Activated naive CD8-positive, alpha-beta T cell treated with anti-CD3 and anti-CD28 coated beads, Interleukin-2, amount 10 ng/mL, durations not matched to agents 7 days and 5 days (primary cell): ENCODE results near the gene TRIM44. TPM values are rescaled to one million over a fixed set of nuclear protein-coding genes. Genes with fewer than 3 reads are reported as not detected.
"Not testable (repeated sequence)": the region's sequence is repeated elsewhere in the genome, so short reads cannot be mapped to it uniquely, and the experiment has no call there.

ENCODE experiments used
- ATAC-seq: fragments of 150-1000 bp; cut with Tn5 transposase; one replicate; pipeline ENCODE4 v1.10.0; 2021; ENCODE audit warnings: low read depth, moderate library complexity
- POLR2A ChIA-PET: fragments of 350-600 bp; sonication (Branson Sonifier 250); formaldehyde crosslinking; loops from one replicate; lab custom pipeline; 2021; ENCODE audit warnings: antibody characterized with exemption; lab: Charles Lee
- DNase-seq: peaks from one replicate; pipeline ENCODE4 v3.0.0; 2021
- H3K27ac Mint-ChIP-seq: one replicate; pipeline ENCODE4 v1.8.0; 2022; ENCODE audit warnings: mild to moderate bottlenecking, mixed read lengths
- H3K27me3 Mint-ChIP-seq: one replicate; pipeline ENCODE4 v1.8.0; 2022; ENCODE audit warnings: mild to moderate bottlenecking, moderate library complexity, mixed read lengths
- H3K36me3 Mint-ChIP-seq: one replicate; pipeline ENCODE4 v1.8.0; 2021; ENCODE audit warnings: mild to moderate bottlenecking, mixed read lengths
- H3K4me1 Mint-ChIP-seq: one replicate; pipeline ENCODE4 v1.8.0; 2021; ENCODE audit warnings: mixed read lengths
- H3K4me3 Mint-ChIP-seq: one replicate; pipeline ENCODE4 v1.8.0; 2022; ENCODE audit warnings: mild to moderate bottlenecking, moderate library complexity, mixed read lengths
- H3K9me3 Mint-ChIP-seq: one replicate; pipeline ENCODE4 v1.8.0; 2021; ENCODE audit warnings: mixed read lengths
- total RNA-seq, 2 experiments: library from RNA; stranded (reverse); gene quantifications; one replicate each; pipeline ENCODE4 v1.2.3, GENCODE V29; 2021

The TRIM44 gene
- total RNA-seq, 2 experiments from 2014 or later, result 51.4 to 52.4 TPM

- Mint-ChIP-seq H3K4me1 (no peaks in the 10 kb centered on the region), H3K36me3 (no peaks in the 10 kb centered on the region), H3K27ac (no peak overlapping the region), H3K9me3 (no peaks in the 10 kb centered on the region), H3K4me3 (no peak overlapping the region), H3K27me3 (peaks cover 8% of the 10 kb centered on the region)
- DNase-seq, result no peak
- no peak for ATAC-seq
- POLR2A ChIA-PET, result no interaction called here
Observed at GRCh38 chr11:35647421-35648093, 15.0 kb upstream of the TRIM44 start.

- ATAC-seq (no peak), DNase-seq (no peak)
- H3K4me1 Mint-ChIP-seq, result no peaks in the 10 kb centered on the region
- H3K9me3 Mint-ChIP-seq, result no peaks in the 10 kb centered on the region
- no peaks in the 10 kb centered on the region for H3K36me3 Mint-ChIP-seq
- no peak overlapping the region for H3K27ac Mint-ChIP-seq
- H3K27me3 Mint-ChIP-seq, result peaks cover 19% of the 10 kb centered on the region
- POLR2A ChIA-PET, result no interaction called here
- no peak overlapping the region for H3K4me3 Mint-ChIP-seq
Observed at GRCh38 chr11:35650006-35650405, 12.6 kb upstream of the TRIM44 start.

GRCh38 chr11:35650467-35650866 is 12.1 kb upstream of the TRIM44 start:
- peaks cover 24% of the 10 kb centered on the region for H3K27me3 Mint-ChIP-seq
- no peak overlapping the region for H3K27ac Mint-ChIP-seq
- DNase-seq, result no peak
- no peaks in the 10 kb centered on the region for H3K9me3 Mint-ChIP-seq
- H3K4me3 Mint-ChIP-seq, result no peak overlapping the region
- POLR2A ChIA-PET, result no interaction called here
- H3K36me3 Mint-ChIP-seq, result no peaks in the 10 kb centered on the region
- H3K4me1 Mint-ChIP-seq, result no peaks in the 10 kb centered on the region
- no peak for ATAC-seq

GRCh38 chr11:35651263-35651662 is 11.3 kb upstream of the TRIM44 start:
- ATAC-seq (no peak), DNase-seq (no peak)
- Mint-ChIP-seq H3K4me1 (no peaks in the 10 kb centered on the region), H3K27me3 (peaks cover 27% of the 10 kb centered on the region), H3K36me3 (no peaks in the 10 kb centered on the region), H3K27ac (no peak overlapping the region), H3K4me3 (no peak overlapping the region), H3K9me3 (no peaks in the 10 kb centered on the region)
- POLR2A ChIA-PET, result no interaction called here

GRCh38 chr11:35652786-35653185 is 9.8 kb upstream of the TRIM44 start:
- H3K36me3 Mint-ChIP-seq, H3K4me1 Mint-ChIP-seq, ATAC-seq, H3K9me3 Mint-ChIP-seq, H3K4me3 Mint-ChIP-seq, POLR2A ChIA-PET, H3K27ac Mint-ChIP-seq, DNase-seq: not testable (repeated sequence)
- peaks cover 37% of the 10 kb centered on the region for H3K27me3 Mint-ChIP-seq

- Mint-ChIP-seq H3K36me3 (no peaks in the 10 kb centered on the region), H3K4me3 (no peak overlapping the region), H3K9me3 (no peaks in the 10 kb centered on the region), H3K27ac (no peak overlapping the region), H3K4me1 (no peaks in the 10 kb centered on the region), H3K27me3 (peaks cover 38% of the 10 kb centered on the region)
- POLR2A ChIA-PET, result no interaction called here
- ATAC-seq (no peak), DNase-seq (no peak)
Observed at GRCh38 chr11:35654711-35655110, 7.9 kb upstream of the TRIM44 start.

- H3K9me3 Mint-ChIP-seq, result no peaks in the 10 kb centered on the region
- DNase-seq, result no peak
- H3K4me3 Mint-ChIP-seq, result no peak overlapping the region
- H3K27ac Mint-ChIP-seq, result no peak overlapping the region
- H3K36me3 Mint-ChIP-seq, result no peaks in the 10 kb centered on the region
- no peak for ATAC-seq
- no peaks in the 10 kb centered on the region for H3K4me1 Mint-ChIP-seq
- POLR2A ChIA-PET, result no interaction called here
- peaks cover 38% of the 10 kb centered on the region for H3K27me3 Mint-ChIP-seq
Observed at GRCh38 chr11:35655254-35655653, 7.3 kb upstream of the TRIM44 start.

- no peak overlapping the region for H3K27ac Mint-ChIP-seq
- no peaks in the 10 kb centered on the region for H3K9me3 Mint-ChIP-seq
- H3K36me3 Mint-ChIP-seq, result no peaks in the 10 kb centered on the region
- H3K4me3 Mint-ChIP-seq, result no peak overlapping the region
- DNase-seq (no peak), ATAC-seq (no peak)
- POLR2A ChIA-PET, result no interaction called here
- H3K4me1 Mint-ChIP-seq, result no peaks in the 10 kb centered on the region
- peaks cover 38% of the 10 kb centered on the region for H3K27me3 Mint-ChIP-seq
Observed at GRCh38 chr11:35655856-35656255, 6.7 kb upstream of the TRIM44 start.

GRCh38 chr11:35658020-35658948 is 4.3 kb upstream of the TRIM44 start:
- Mint-ChIP-seq H3K4me1 (peaks cover 10% of the 10 kb centered on the region), H3K9me3 (peaks cover 4% of the 10 kb centered on the region), H3K36me3 (peaks cover 4% of the 10 kb centered on the region), H3K27ac (no peak overlapping the region), H3K27me3 (peaks cover 35% of the 10 kb centered on the region), H3K4me3 (no peak overlapping the region)
- no peak for DNase-seq
- POLR2A ChIA-PET, result no interaction called here
- no peak for ATAC-seq

- peaks cover 30% of the 10 kb centered on the region for H3K4me1 Mint-ChIP-seq
- DNase-seq (no peak), ATAC-seq (no peak)
- peak overlapping the region; percentile 95 for H3K27ac Mint-ChIP-seq
- peaks cover 14% of the 10 kb centered on the region for H3K27me3 Mint-ChIP-seq
- POLR2A ChIA-PET, result no interaction called here
- peaks cover 29% of the 10 kb centered on the region for H3K36me3 Mint-ChIP-seq
- H3K4me3 Mint-ChIP-seq, result peak overlapping the region; percentile 91
- H3K9me3 Mint-ChIP-seq, result peaks cover 23% of the 10 kb centered on the region
Observed at GRCh38 chr11:35661534-35661933, 1.0 kb upstream of the TRIM44 start.

- H3K36me3 Mint-ChIP-seq, result peaks cover 32% of the 10 kb centered on the region
- DNase-seq, result no peak
- peak; percentile 23 for ATAC-seq
- peak overlapping the region; percentile 95 for H3K27ac Mint-ChIP-seq
- peaks cover 9% of the 10 kb centered on the region for H3K27me3 Mint-ChIP-seq
- H3K4me1 Mint-ChIP-seq, result peaks cover 30% of the 10 kb centered on the region
- H3K4me3 Mint-ChIP-seq, result peak overlapping the region; percentile 91
- H3K9me3 Mint-ChIP-seq, result peaks cover 23% of the 10 kb centered on the region
- POLR2A ChIA-PET, result no interaction called here
Observed at GRCh38 chr11:35662061-35662648, 420 bp upstream of the TRIM44 start.

GRCh38 chr11:35663408-35663702 is 780 bp downstream of the TRIM44 start:
- Mint-ChIP-seq H3K4me3 (peak overlapping the region; percentile 91), H3K4me1 (peaks cover 30% of the 10 kb centered on the region), H3K9me3 (peaks cover 27% of the 10 kb centered on the region), H3K27ac (peak overlapping the region; percentile 95), H3K36me3 (peaks cover 40% of the 10 kb centered on the region), H3K27me3 (peaks cover under 1% of the 10 kb centered on the region)
- POLR2A ChIA-PET, result no interaction called here
- DNase-seq (no peak), ATAC-seq (no peak)

GRCh38 chr11:35664977-35665441 is 2.4 kb downstream of the TRIM44 start:
- Mint-ChIP-seq H3K4me3 (peak overlapping the region; percentile 5), H3K27me3 (no peaks in the 10 kb centered on the region), H3K4me1 (peaks cover 31% of the 10 kb centered on the region), H3K9me3 (peaks cover 29% of the 10 kb centered on the region), H3K36me3 (peaks cover 48% of the 10 kb centered on the region), H3K27ac (no peak overlapping the region)
- no peak for DNase-seq
- ATAC-seq, result no peak
- POLR2A ChIA-PET, result no interaction called here
